Loucy (cell line): ENCODE measurements around the gene ADD1.

Experiments used
- CTCF ChIP-seq: fragments of 200-600 bp; sonication (generic); conservative IDR thresholded peaks from 2 replicates; pipeline ENCODE4 v1.5.1; 2014; ENCODE audit warnings: mild to moderate bottlenecking, antibody characterized with exemption, low read length
- EZH2phosphoT487 ChIP-seq: fragments of 200-600 bp; IDR thresholded peaks from 2 replicates; pipeline ENCODE4 v1.6.1; 2018; ENCODE audit warnings: antibody characterized with exemption, mild to moderate bottlenecking, moderate library complexity, borderline replicate concordance

DNA sequence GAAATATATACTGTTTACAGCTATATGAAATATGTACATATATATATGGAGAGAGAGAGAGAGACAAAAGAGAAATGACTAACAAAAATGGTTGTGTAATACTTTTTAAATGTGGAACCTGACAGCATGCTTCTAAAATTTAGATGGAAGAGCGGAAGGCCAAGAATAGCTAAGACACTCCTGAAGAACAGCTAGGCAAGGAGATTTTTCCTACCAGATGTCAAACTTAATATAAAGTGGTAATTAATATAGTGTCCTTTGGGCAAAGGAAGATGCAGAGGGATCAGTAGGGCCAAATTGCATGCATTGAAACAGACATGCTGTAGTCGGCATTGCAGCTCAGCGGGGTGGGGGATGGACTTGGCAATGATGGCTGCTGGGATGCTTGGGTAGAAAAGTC, 45.2 kb downstream of the ADD1 start:
- TF ChIP-seq CTCF (no peak), EZH2phosphoT487 (no peak)
